Left ventricle myocardium superior (tissue), 1 donor: ENCODE measurements around the gene TMED1. TPM values are rescaled to one million over a fixed set of nuclear protein-coding genes. Genes with fewer than 3 reads are reported as not detected.
"Not testable (repeated sequence)": the region's sequence is repeated elsewhere in the genome, so short reads cannot be mapped to it uniquely, and the experiment has no call there.

Experiments
- ATAC-seq: fragments of 200-7000 bp; cut with Tn5 transposase; one replicate; pipeline ENCODE4 v1.9.1; 2020; ENCODE audit warnings: mild to moderate bottlenecking, moderate library complexity
- DNase-seq: peaks from one replicate; pipeline ENCODE4 v3.0.0-alpha.2; 2020
- intact Hi-C: fragments of 100-400 bp; cut with micrococcal nuclease; formaldehyde crosslinking; loops from one replicate; pipeline ENCODE4 v1.11.0; 2022
- total RNA-seq: library from RNA; stranded (reverse); fragmentation: NEBNext Ultra II Directional; extraction: Animal tissue kit (Norgen Biotek cat#: 25700); gene quantifications from one replicate; pipeline ENCODE4 v1.2.1, GENCODE V29; 2021
- donor health status: DM: no; HTN: yes; CAD: no; lungs with severe emphysema.

TMED1 gene
- total RNA-seq, 1 donor from 2014 or later, result 29.8 TPM

DNA sequence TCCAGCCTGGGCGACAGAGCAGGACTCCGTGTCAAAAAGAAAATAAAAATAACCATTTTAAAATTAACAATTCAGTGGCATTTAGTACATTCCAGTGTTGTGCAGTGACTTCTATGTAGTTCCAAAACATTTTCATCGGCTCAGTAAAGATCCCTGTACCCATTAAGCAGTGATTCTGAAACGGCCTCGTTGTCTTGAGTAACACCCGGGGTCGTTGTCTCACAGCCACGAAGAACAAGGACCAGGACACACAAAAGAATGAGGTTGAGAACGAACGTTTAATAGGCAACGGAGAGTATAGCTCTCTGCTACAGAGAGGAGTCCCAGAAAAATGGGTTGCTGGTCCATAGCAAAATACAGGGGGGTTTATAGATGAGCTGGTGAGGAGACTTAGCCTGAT is 2.4 kb upstream of the TMED1 start:
- ATAC-seq, result no peak
- no peak for DNase-seq
- intact Hi-C loops, result no loop called here

- DNase-seq, intact Hi-C loops, ATAC-seq: not testable (repeated sequence)
Observed at GRCh38 chr19:10837649-10838048, 1.6 kb upstream of the TMED1 start.

GRCh38 chr19:10836479-10837330 is 693 bp upstream of the TMED1 start:
- ATAC-seq (peak; percentile 60), DNase-seq (peak; percentile 91)
- intact Hi-C loops, result no loop called here

GRCh38 chr19:10835089-10835753 is 791 bp downstream of the TMED1 start:
- DNase-seq (peak; percentile 61), ATAC-seq (no peak)
- intact Hi-C loops, result no loop called here

- no peak for ATAC-seq
- no peak for DNase-seq
- intact Hi-C loops, result no loop called here
Observed at GRCh38 chr19:10832939-10833296, 3.1 kb downstream of the TMED1 start.

- intact Hi-C loops, result no loop called here
- DNase-seq (no peak), ATAC-seq (no peak)
Observed at GRCh38 chr19:10831987-10832938, 3.7 kb downstream of the TMED1 start.

- ATAC-seq (no peak), DNase-seq (no peak)
- intact Hi-C loops, result no loop called here
Observed at GRCh38 chr19:10830931-10831779, 4.9 kb downstream of the TMED1 start.

DNA sequence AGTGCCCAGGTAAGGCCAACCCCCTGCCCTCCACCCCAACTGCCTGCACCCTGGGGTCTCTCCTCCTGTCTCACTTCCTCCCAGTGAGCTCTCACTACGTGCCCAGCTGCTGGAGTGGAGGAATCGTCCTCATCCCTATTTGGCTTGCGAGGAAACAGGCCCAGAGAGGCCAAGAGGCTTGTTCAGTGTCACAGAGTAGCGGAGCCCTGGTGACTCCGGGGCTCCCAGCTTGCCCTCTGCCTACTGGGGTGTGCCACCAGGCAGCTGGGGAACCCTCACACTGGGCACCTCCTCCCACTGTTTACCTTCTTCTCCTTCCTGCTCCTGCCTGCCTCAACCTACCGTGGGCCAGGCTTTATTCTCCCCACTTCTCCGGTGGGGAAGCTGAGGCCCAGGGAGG is 5.6 kb downstream of the TMED1 start:
- no peak for DNase-seq
- intact Hi-C loops, result no loop called here
- no peak for ATAC-seq

GRCh38 chr19:10829967-10830366 is 6.0 kb downstream of the TMED1 start:
- no peak for ATAC-seq

DNA sequence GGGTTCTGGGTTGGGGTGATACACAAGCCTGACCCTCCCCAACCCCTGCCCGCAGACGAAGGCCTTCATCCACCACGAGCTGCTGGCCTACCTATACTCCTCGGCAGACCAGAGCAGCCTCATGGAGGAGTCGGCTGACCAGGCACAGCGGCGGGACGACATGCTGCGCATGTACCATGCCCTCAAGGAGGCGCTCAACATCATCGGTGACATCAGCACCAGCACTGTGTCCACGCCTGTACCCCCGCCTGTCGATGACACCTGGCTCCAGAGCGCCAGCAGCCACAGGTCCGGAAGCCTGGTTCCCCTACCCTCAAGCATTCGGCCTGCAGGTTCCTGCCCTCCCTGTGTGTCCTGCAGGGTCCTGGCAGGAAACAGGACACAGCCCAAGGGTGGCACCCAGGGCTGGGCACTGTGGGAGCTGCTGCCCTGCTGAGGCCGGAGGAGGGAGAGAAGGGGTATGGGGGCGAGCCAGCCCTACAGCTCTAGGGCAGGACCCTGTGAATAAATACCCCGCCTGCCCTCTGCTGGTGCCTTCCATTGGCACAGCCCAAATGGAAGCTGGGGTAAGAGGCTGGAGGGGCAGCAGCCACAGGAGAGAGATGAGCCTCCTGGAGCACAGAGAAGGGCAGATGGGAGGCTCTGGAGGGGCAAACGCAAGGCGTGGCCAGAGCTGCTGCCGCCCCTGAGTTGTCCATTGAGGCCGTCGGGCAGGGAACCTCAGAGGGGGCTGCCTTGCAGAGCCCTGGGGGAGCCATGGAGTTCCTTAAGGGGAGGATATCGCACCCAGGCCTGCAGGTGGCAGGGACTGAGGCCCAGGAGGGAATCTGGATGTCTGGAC is 6.8 kb downstream of the TMED1 start:
- no peak for ATAC-seq
- intact Hi-C loops, result no loop called here
- DNase-seq, result peak; percentile 31

More at GRCh38 chr19:10829967-10830366, 6.0 kb downstream of the TMED1 start:
- peak; percentile 22 for DNase-seq
- intact Hi-C loops, result no loop called here

GRCh38 chr19:10826846-10827245 is 9.2 kb downstream of the TMED1 start:
- intact Hi-C loops, result no loop called here

DNA sequence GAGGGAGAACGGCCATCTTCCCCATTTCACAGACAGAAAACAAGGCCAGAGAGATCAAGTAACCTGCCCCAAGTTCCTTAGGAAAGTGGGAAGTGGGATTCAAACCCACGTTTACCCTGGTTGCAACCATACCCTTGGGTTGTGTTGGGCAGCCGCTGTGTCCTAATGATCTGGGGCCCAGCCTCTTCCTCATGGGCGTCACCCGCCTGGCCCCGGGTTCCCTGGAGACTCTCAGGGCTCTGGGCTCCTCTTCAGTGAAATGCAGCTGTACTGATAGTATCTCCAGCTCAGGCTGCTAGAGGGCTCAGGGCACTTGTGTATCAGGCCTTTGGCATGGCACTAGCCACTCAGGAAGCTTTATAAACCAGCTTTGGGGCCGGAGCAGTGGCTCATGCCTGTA is 9.8 kb downstream of the TMED1 start:
- no peak for ATAC-seq
- intact Hi-C loops, result no loop called here
- peak; percentile 13 for DNase-seq

More at GRCh38 chr19:10826846-10827245, 9.2 kb downstream of the TMED1 start:
- DNase-seq, result no peak
- ATAC-seq, result no peak

DNA sequence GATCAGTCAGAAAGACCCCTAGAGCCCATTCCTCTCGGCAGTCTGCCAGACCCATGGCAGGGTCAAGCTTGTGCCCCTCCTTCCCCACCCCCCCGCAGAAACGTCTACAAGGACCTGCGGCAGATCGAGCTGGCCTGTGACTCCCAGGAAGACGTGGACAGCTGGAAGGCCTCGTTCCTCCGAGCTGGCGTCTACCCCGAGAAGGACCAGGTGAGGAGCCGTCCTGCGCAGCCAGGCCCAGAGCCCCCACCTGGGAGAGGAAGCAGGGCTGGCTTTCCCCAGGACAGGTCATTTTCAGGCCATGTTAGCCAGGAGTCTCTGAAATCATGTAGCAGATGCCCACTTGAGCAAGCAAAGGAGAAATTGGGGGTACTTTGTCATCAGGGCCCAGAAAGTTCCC is 12.3 kb downstream of the TMED1 start:
- ATAC-seq, result no peak
- DNase-seq, result peak; percentile 26
- intact Hi-C loops, result no loop called here

GRCh38 chr19:10820173-10820572 is 15.8 kb downstream of the TMED1 start:
- intact Hi-C loops, result no loop called here
- ATAC-seq (no peak), DNase-seq (no peak)

DNA sequence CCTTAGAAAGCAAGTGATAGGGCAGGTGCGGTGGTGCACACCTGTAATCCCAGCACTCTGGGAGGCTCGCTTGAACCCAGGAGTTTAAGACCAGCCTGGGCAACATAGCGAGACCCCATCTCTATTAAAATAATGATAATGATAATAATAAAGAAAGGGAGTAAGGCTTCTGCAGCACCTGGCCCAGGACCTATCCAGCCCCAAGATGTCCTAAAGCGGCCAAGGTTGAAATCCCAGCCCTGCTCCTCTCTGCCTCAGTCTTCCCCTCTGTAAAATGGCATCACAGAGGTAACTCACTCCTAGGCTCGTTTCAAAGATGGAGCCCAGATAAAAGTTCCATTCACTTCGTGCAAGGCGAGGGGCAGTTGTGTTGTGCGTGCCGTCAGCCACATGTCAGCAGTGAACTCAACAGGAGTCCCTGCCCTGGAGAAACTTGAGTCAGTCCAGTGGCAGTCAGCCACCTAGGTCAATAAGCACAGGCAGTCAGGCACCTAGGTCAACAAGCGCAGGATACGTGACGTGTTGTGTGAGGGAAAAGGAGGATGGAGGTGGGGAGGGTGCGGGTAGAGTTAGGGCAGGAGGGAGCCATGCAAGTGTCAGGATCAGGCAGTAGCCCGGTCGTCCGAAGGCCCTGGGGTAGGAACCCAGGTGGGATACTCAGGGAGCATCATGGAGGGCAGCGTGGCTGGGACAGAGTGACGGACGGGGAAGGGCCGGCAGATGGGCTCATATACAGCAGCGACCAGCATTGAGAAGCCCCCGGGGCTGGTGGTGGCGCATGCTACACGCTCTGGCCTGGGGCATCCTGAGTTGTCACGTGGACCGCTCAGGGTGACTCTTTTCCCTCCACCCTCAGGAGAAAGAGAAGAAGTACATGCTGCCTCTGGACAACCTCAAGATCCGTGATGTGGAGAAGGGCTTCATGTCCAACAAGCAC is 16.6 kb downstream of the TMED1 start:
- DNase-seq (no peak), ATAC-seq (no peak)
- intact Hi-C loops, result no loop called here

GRCh38 chr19:10818301-10819123 is 17.5 kb downstream of the TMED1 start:
- intact Hi-C loops, result no loop called here
- ATAC-seq (no peak), DNase-seq (no peak)
